IgD-negative memory B cell (primary cell): ENCODE data around the gene NGDN. TPM values are rescaled to one million over a fixed set of nuclear protein-coding genes. Genes with fewer than 3 reads are reported as not detected.

Source experiments
- H3K27ac Mint-ChIP-seq, 3 donors: one replicate each; pipeline ENCODE4 v1.8.0; 2020 to 2022; ENCODE audit warnings: mild to moderate bottlenecking in 3 of 3, mixed read lengths in 3 of 3, moderate library complexity in 1 of 3
- H3K27me3 Mint-ChIP-seq: one replicate; pipeline ENCODE4 v1.8.0; 2021; ENCODE audit warnings: mixed read lengths
- H3K36me3 Mint-ChIP-seq: one replicate; pipeline ENCODE4 v1.8.0; 2020; ENCODE audit warnings: mild to moderate bottlenecking, mixed read lengths
- H3K4me1 Mint-ChIP-seq, 3 donors: one replicate each; pipeline ENCODE4 v1.8.0; 2020 to 2022; ENCODE audit warnings: mixed read lengths in 3 of 3, mild to moderate bottlenecking in 1 of 3
- H3K4me3 Mint-ChIP-seq, 4 donors: one replicate each; pipeline ENCODE4 v1.8.0; 2020 to 2022; ENCODE audit warnings: mild to moderate bottlenecking in 4 of 4, mixed read lengths in 4 of 4, moderate library complexity in 3 of 4
- H3K9me3 Mint-ChIP-seq, 3 donors: one replicate each; pipeline ENCODE4 v1.8.0; 2020 to 2021; ENCODE audit warnings: mixed read lengths in 3 of 3, mild to moderate bottlenecking in 1 of 3
- polyA plus RNA-seq: library from polyadenylated mRNA; unstranded; fragments of 300-500 nt; fragmentation: Illumina TruSeq; gene quantifications from one replicate; pipeline ENCODE4 v1.2.3, GENCODE V29; 2021

Gene NGDN
- polyA plus RNA-seq, 1 donor from 2014 or later, result 74.1 TPM

DNA sequence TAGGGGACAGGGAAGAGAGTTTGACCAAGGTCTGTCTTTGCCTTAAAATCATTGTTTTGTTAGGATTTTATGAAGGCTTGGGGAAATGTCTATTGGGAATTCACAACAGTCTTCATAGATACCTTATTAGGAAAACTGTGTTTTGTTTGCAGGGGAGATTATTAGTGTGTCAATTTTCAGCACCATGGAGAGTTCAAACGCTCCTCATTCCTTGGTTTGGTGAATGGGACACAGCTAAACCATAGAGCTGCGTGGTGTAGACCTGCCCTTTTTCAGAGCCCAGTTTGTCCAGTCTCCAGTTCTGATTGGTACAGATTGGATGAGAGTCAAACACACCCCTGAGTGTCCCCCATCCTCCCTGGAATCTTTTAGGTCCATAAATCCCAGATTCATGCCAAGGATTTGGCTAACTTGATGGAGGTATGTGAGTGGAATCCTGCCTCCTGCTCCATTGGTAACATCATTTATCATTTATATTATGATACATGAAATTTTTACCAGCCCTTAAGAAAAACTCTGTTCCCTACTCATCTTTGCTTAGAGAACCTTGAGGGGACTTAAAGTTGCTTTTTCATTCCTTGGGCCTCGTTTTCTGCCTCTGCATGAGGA, 12.0 kb downstream of the NGDN start:
- Mint-ChIP-seq H3K27ac (no peak overlapping the region), H3K9me3 (no peaks in the 10 kb centered on the region)

GRCh38 chr14:23481979-23482822, 12.7 kb downstream of the NGDN start:
- no peak overlapping the region for H3K27ac Mint-ChIP-seq
- no peaks in the 10 kb centered on the region for H3K9me3 Mint-ChIP-seq
- peaks cover 5% of the 10 kb centered on the region for H3K36me3 Mint-ChIP-seq
- no peak overlapping the region for H3K4me3 Mint-ChIP-seq
- peaks cover 3 to 5% (median 4%) of the 10 kb centered on the region in 3 donors for H3K4me1 Mint-ChIP-seq
- H3K27me3 Mint-ChIP-seq, result no peaks in the 10 kb centered on the region

More for the DNA sequence above, 12.0 kb downstream of the NGDN start:
- peaks cover 3 to 5% (median 4%) of the 10 kb centered on the region in 3 donors for H3K4me1 Mint-ChIP-seq
- H3K4me3 Mint-ChIP-seq, result no peak overlapping the region
- H3K36me3 Mint-ChIP-seq, result peaks cover 5% of the 10 kb centered on the region
- no peaks in the 10 kb centered on the region for H3K27me3 Mint-ChIP-seq

GRCh38 chr14:23482823-23483148, 13.3 kb downstream of the NGDN start:
- H3K9me3 Mint-ChIP-seq, result no peaks in the 10 kb centered on the region
- H3K36me3 Mint-ChIP-seq, result peaks cover 5% of the 10 kb centered on the region
- H3K4me3 Mint-ChIP-seq, result no peak overlapping the region
- H3K27ac Mint-ChIP-seq, result no peak overlapping the region
- peaks cover 3 to 5% (median 4%) of the 10 kb centered on the region in 3 donors for H3K4me1 Mint-ChIP-seq
- H3K27me3 Mint-ChIP-seq, result no peaks in the 10 kb centered on the region

- H3K36me3 Mint-ChIP-seq, result peaks cover 4% of the 10 kb centered on the region
- H3K27ac Mint-ChIP-seq, result no peak overlapping the region
- no peaks in the 10 kb centered on the region for H3K9me3 Mint-ChIP-seq
- no peaks in the 10 kb centered on the region for H3K27me3 Mint-ChIP-seq
- no peak overlapping the region for H3K4me3 Mint-ChIP-seq
- peaks cover 2 to 4% (median 3%) of the 10 kb centered on the region in 3 donors for H3K4me1 Mint-ChIP-seq
These were observed 13.8 kb downstream of the NGDN start for GRCh38 chr14:23483236-23483854.

DNA sequence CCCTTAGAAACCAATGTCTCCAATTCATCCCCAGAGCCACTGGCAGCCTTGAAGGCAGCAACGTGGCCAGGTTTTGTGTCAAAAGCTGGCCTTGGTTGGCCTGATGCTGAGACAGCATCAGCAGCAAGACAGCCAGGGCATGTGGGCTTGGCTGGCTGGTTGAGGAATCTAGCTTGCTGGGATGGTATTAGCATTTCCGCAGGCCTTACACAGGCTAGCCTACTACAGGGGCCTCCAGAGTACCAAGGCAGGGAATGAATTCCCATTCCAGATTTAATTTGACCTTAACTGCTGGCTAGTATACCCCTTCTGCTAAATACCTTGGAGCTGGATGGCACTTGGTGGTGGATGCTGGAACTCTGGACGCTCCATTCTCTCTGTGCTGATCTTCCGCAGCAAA, 15.8 kb downstream of the NGDN start:
- Mint-ChIP-seq H3K4me3 (no peak overlapping the region), H3K4me1 (peaks cover 0 to 3% (median 2%) of the 10 kb centered on the region in 3 donors), H3K9me3 (no peaks in the 10 kb centered on the region), H3K27ac (peak overlapping the region in 1 of 3 donors; percentile 48), H3K27me3 (no peaks in the 10 kb centered on the region), H3K36me3 (peaks cover 6% of the 10 kb centered on the region)

GRCh38 chr14:23486036-23486435, 16.5 kb downstream of the NGDN start:
- peaks cover 6% of the 10 kb centered on the region for H3K36me3 Mint-ChIP-seq
- H3K27me3 Mint-ChIP-seq, result no peaks in the 10 kb centered on the region
- no peaks in the 10 kb centered on the region for H3K9me3 Mint-ChIP-seq
- peaks cover 0 to 3% (median 2%) of the 10 kb centered on the region in 3 donors for H3K4me1 Mint-ChIP-seq
- no peak overlapping the region for H3K4me3 Mint-ChIP-seq
- H3K27ac Mint-ChIP-seq, result no peak overlapping the region

DNA sequence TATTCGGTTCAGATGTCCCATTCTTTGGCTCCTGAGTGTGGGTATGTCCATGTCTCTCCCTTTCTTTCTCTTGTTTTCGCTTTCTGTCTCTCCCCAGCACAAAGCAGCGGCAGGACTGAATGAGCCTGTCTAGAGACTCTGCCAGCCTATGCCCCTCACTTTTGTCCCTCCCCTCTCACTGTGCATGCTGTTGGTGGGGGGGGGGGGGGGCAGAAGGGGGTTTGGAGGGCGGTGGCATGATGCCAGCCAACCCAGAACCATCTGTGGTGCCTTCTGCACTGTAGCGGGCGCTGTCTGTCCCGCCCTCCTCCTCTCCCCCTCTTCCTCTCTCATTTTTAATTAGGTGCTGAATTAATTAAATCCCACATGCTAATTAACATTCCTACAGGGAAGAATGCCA, 17.7 kb downstream of the NGDN start:
- H3K9me3 Mint-ChIP-seq, result no peaks in the 10 kb centered on the region
- H3K27ac Mint-ChIP-seq, result no peak overlapping the region
- H3K27me3 Mint-ChIP-seq, result no peaks in the 10 kb centered on the region
- H3K4me1 Mint-ChIP-seq, result peaks cover 0 to 2% (median 0%) of the 10 kb centered on the region in 3 donors
- no peak overlapping the region for H3K4me3 Mint-ChIP-seq
- peaks cover 6% of the 10 kb centered on the region for H3K36me3 Mint-ChIP-seq

- peaks cover 4% of the 10 kb centered on the region for H3K36me3 Mint-ChIP-seq
- H3K4me1 Mint-ChIP-seq, result no peaks in the 10 kb centered on the region
- no peak overlapping the region for H3K4me3 Mint-ChIP-seq
- no peak overlapping the region for H3K27ac Mint-ChIP-seq
- no peaks in the 10 kb centered on the region for H3K9me3 Mint-ChIP-seq
- no peaks in the 10 kb centered on the region for H3K27me3 Mint-ChIP-seq
These were observed 23.2 kb downstream of the NGDN start for GRCh38 chr14:23492618-23493272.

- Mint-ChIP-seq H3K27me3 (no peaks in the 10 kb centered on the region), H3K36me3 (peaks cover 2% of the 10 kb centered on the region)
These were observed 24.7 kb downstream of the NGDN start for GRCh38 chr14:23494223-23494622.

DNA sequence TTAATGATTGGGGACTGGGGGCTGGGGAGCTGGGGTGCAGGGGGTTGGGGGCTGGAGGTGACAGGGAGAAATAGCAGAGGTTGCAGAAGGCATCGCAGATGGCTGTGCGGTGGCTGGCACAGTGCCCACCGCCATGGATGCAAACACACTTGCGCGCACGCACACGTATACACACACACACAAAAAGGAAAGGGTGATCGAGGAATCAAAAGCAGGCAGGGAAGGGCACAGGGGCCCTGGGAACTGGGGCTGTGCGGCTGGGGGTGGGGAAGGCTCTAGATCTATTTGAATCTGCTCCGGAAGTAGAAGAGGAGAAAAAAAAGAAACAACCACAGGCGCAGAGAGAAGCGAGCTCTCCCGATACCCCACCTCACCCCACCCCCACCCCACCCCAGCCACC, 42.7 kb downstream of the NGDN start:
- Mint-ChIP-seq H3K27ac (no peak overlapping the region), H3K27me3 (no peaks in the 10 kb centered on the region), H3K4me1 (no peaks in the 10 kb centered on the region), H3K4me3 (peak overlapping the region in 1 of 4 donors; percentile 28), H3K9me3 (no peaks in the 10 kb centered on the region), H3K36me3 (peaks cover 18% of the 10 kb centered on the region)

More at GRCh38 chr14:23494223-23494622, 24.7 kb downstream of the NGDN start:
- Mint-ChIP-seq H3K9me3 (no peaks in the 10 kb centered on the region), H3K4me3 (no peak overlapping the region), H3K27ac (no peak overlapping the region), H3K4me1 (no peaks in the 10 kb centered on the region)

- no peak overlapping the region for H3K27ac Mint-ChIP-seq
- H3K36me3 Mint-ChIP-seq, result peaks cover 18% of the 10 kb centered on the region
- peak overlapping the region in 1 of 4 donors; percentile 55 for H3K4me3 Mint-ChIP-seq
- H3K9me3 Mint-ChIP-seq, result no peaks in the 10 kb centered on the region
- H3K4me1 Mint-ChIP-seq, result no peaks in the 10 kb centered on the region
- H3K27me3 Mint-ChIP-seq, result no peaks in the 10 kb centered on the region
These were observed 43.7 kb downstream of the NGDN start for GRCh38 chr14:23513005-23513817.

GRCh38 chr14:23513818-23514643, 44.5 kb downstream of the NGDN start:
- Mint-ChIP-seq H3K4me3 (no peak overlapping the region), H3K36me3 (peaks cover 19% of the 10 kb centered on the region), H3K4me1 (no peaks in the 10 kb centered on the region), H3K9me3 (no peaks in the 10 kb centered on the region), H3K27me3 (no peaks in the 10 kb centered on the region), H3K27ac (no peak overlapping the region)

DNA sequence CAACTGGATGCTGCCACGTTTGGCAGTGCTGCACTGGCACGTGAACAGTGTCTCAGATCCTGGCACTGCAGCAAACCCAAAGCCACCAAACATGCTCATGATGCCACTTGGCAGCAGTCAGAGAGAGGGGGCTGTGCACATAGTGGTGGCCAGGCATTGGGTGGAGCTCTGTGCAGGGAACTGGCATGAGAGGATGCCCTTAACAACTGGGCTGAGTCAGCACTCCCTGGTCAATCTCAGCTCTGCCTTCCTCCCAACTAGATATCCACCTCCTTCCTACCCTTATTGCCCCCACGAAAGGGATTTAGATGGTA, 45.1 kb downstream of the NGDN start:
- Mint-ChIP-seq H3K27me3 (no peaks in the 10 kb centered on the region), H3K4me1 (no peaks in the 10 kb centered on the region), H3K9me3 (no peaks in the 10 kb centered on the region), H3K36me3 (peaks cover 19% of the 10 kb centered on the region), H3K4me3 (no peak overlapping the region), H3K27ac (no peak overlapping the region)
